Smooth muscle cell (in vitro differentiated cells): ENCODE data around the gene ARMC8. TPM values are rescaled to one million over a fixed set of nuclear protein-coding genes. Genes with fewer than 3 reads are reported as not detected.

Experiments used
- DNase-seq: peaks from one replicate; lab custom pipeline; 2025; ENCODE audit not compliant: unreplicated experiment; lab: John Stamatoyannopoulos, UW
- H2AFZ ChIP-seq: fragments of 200-600 bp; sonication (generic); 2 replicates; pipeline ENCODE4 v1.6.0; 2016; ENCODE audit warnings: antibody characterized with exemption, low read depth, mild to moderate bottlenecking
- H3F3A ChIP-seq: fragments of 200-600 bp; sonication (generic); 2 replicates; pipeline ENCODE4 v1.6.0; 2017; ENCODE audit warnings: antibody characterized with exemption, low read depth
- H3K27ac ChIP-seq: fragments of 200-600 bp; sonication (generic); 2 replicates; pipeline ENCODE4 v1.5.1; 2016; ENCODE audit warnings: low read depth, mild to moderate bottlenecking
- H3K27me3 ChIP-seq: fragments of 200-600 bp; sonication (generic); 2 replicates; pipeline ENCODE4 v1.6.1; 2016; ENCODE audit warnings: low read depth, mild to moderate bottlenecking
- H3K36me3 ChIP-seq: fragments of 200-600 bp; sonication (generic); 2 replicates; pipeline ENCODE4 v1.5.1; 2016; ENCODE audit warnings: low read depth
- H3K4me1 ChIP-seq: fragments of 200-600 bp; sonication (generic); 2 replicates; pipeline ENCODE4 v1.5.1; 2016; ENCODE audit warnings: low read depth
- H3K4me2 ChIP-seq: fragments of 200-600 bp; sonication (generic); 2 replicates; pipeline ENCODE4 v1.6.0; 2016; ENCODE audit warnings: mild to moderate bottlenecking
- H3K4me3 ChIP-seq: fragments of 200-600 bp; sonication (generic); 2 replicates; pipeline ENCODE4 v1.5.1; 2016; ENCODE audit warnings: mild to moderate bottlenecking
- H3K79me2 ChIP-seq: fragments of 200-600 bp; sonication (generic); 2 replicates; pipeline ENCODE4 v1.6.0; 2016; ENCODE audit warnings: low read depth, mild to moderate bottlenecking
- H3K9ac ChIP-seq: fragments of 200-600 bp; sonication (generic); 2 replicates; pipeline ENCODE4 v1.6.0; 2016; ENCODE audit warnings: low read depth
- H3K9me3 ChIP-seq: fragments of 200-600 bp; sonication (generic); replicated peaks from 2 replicates; pipeline ENCODE4 v1.5.1; 2016; ENCODE audit warnings: low read depth
- H4K20me1 ChIP-seq: fragments of 200-600 bp; sonication (generic); 2 replicates; pipeline ENCODE4 v1.6.0; 2016; ENCODE audit warnings: low read depth
- CTCF ChIP-seq: fragments of 200-600 bp; sonication (generic); IDR thresholded peaks from 2 replicates; pipeline ENCODE4 v1.5.1; 2017; ENCODE audit warnings: borderline replicate concordance, mild to moderate bottlenecking, antibody characterized with exemption; ENCODE audit not compliant: insufficient read depth, poor library complexity, severe bottlenecking
- WGBS: methylation state at CpG from one replicate; pipeline ENCODE4 v1.1.7; 2016; ENCODE audit warnings: low lambda C conversion rate; 5-methylcytosine and 5-hydroxymethylcytosine counted together
- polyA plus RNA-seq: library from polyadenylated mRNA; unstranded; fragments of >200 nt; fragmentation: Nextera tagmentation; extraction: Ambion mirVana; gene quantifications from 2 replicates; pipeline ENCODE4 v1.2.1, GENCODE V29; 2016
- total RNA-seq: library from RNA; depleted of rRNA; stranded (reverse); fragments of >200 nt; gene quantifications from 2 replicates; pipeline ENCODE4 v1.2.3, GENCODE V29; 2014

The ARMC8 gene
- total and polyA plus RNA-seq, 2 experiments from 2014 or later: 22.6 to 39.3 TPM

DNA sequence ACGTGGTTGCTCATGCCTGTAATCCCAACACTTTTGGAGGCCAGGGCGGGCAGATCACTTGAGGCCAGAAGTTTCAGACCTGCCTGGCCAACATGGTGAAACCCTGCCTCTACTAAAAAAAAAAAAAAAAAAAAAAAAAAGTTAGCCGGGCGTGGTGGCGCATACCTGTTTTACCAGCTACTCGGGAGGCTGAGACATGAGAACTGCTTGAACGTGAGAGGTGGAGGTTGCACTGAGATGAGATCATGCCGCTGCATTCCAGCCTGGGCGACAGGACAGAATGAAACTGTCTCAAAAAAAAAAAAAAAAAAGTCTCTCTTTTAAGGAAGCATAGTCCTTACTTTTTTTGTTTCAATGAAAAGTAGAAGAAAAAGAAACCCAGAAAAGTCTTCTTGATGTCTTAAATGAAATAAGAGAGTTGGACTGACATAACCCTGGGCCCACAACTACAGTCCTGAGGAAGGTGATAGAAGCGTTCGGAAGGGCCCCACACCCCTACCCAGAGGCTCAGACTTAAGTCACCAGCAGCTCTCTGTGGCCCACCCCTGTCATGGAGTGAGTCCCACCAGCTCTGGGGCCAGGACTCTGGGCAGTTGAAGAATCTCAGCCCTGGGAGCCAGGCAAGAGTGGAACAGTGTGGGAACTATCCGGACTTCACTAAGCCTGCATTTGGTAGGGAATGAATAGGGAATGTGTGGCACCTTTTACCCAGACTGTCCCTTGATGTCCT, 139.9 kb downstream of the ARMC8 start:
- H3K27me3 ChIP-seq: no peaks in the 10 kb centered on the region
- TF ChIP-seq CTCF: no peak
- no peak overlapping the region for H3K4me3 ChIP-seq
- WGBS: 89% methylated on average over 12 of the region's 12 CpGs
- no peak overlapping the region for H3K4me2 ChIP-seq
- H3F3A ChIP-seq: peaks cover 19% of the 10 kb centered on the region
- no peak for DNase-seq
- no peak overlapping the region for H2AFZ ChIP-seq
- H3K4me1 ChIP-seq: peaks cover 7% of the 10 kb centered on the region
- H3K27ac ChIP-seq: peak overlapping the region; percentile 85
- H3K9ac ChIP-seq: peak overlapping the region; percentile 60
- H3K9me3 ChIP-seq: no peaks in the 10 kb centered on the region
- H3K36me3 ChIP-seq: no peaks in the 10 kb centered on the region
- no peaks in the 10 kb centered on the region for H3K79me2 ChIP-seq
- no peaks in the 10 kb centered on the region for H4K20me1 ChIP-seq

- Histone ChIP-seq H3K9ac (peak overlapping the region; percentile 60), H3K4me1 (peaks cover 7% of the 10 kb centered on the region), H3K36me3 (no peaks in the 10 kb centered on the region), H3K4me3 (no peak overlapping the region), H3K79me2 (no peaks in the 10 kb centered on the region), H3K4me2 (no peak overlapping the region), H3K27me3 (no peaks in the 10 kb centered on the region), H3F3A (peaks cover 19% of the 10 kb centered on the region), H3K9me3 (no peaks in the 10 kb centered on the region), H3K27ac (peak overlapping the region; percentile 85), H4K20me1 (no peaks in the 10 kb centered on the region), H2AFZ (no peak overlapping the region)
- TF ChIP-seq CTCF: no peak
- no peak for DNase-seq
- 42% methylated on average over 4 of the region's 4 CpGs for WGBS
Observed at GRCh38 chr3:138327831-138328230, 140.7 kb downstream of the ARMC8 start.

GRCh38 chr3:138328341-138328740, 141.2 kb downstream of the ARMC8 start:
- H3K9ac ChIP-seq: no peak overlapping the region
- peak overlapping the region; percentile 85 for H3K27ac ChIP-seq
- H3K27me3 ChIP-seq: no peaks in the 10 kb centered on the region
- H3K4me3 ChIP-seq: no peak overlapping the region
- H4K20me1 ChIP-seq: no peaks in the 10 kb centered on the region
- no peak overlapping the region for H2AFZ ChIP-seq
- H3K4me1 ChIP-seq: peaks cover 7% of the 10 kb centered on the region
- peak overlapping the region; percentile 99 for H3K4me2 ChIP-seq
- H3K9me3 ChIP-seq: no peaks in the 10 kb centered on the region
- H3F3A ChIP-seq: peaks cover 19% of the 10 kb centered on the region
- DNase-seq: no peak
- WGBS: 0% methylated on average over 2 of the region's 2 CpGs
- H3K36me3 ChIP-seq: no peaks in the 10 kb centered on the region
- peak; percentile 13 for TF ChIP-seq CTCF
- no peaks in the 10 kb centered on the region for H3K79me2 ChIP-seq
